Measurements from ENCODE around the gene ARHGAP33.
"Not testable (repeated sequence)": the region's sequence is repeated elsewhere in the genome, so short reads cannot be mapped to it uniquely, and the experiment has no call there.

Gene ARHGAP33

GRCh38 chr19:35756377-35757230 lies 18.8 kb upstream of the ARHGAP33 start, which contains the start of gene HSPB6:
Gene HSPB6 (minus strand): TSS chr19:35757029. CDS start chr19:35757008, 21 bp downstream.
- peak; percentile 75 for DNase-seq

DNA sequence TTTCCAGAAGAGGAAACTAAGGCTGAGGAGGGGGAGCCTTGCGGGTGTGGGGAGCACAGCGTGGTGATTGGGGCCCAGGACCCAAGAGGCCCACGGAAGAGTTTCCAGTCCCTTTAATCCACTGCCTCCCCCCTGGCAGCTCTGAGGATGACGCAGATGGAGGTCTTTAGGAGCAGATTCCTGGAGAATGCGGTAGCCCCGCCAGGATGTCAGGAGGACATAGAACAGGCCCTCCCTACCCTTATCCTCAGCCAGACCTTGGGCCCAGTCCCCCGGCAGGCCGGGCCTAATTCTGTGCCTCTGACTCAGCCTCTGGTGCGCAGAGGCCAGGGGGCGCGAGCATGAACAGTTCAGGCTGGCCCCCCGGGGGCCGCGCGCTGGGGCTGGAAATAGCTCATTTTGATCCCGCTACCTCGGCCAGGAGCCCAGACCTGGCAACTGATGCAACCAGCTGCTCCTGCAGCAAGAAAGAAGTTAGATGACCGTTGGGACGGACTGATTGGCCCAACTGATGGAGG lies 18.1 kb upstream of the ARHGAP33 start:
- peak; percentile 93 for DNase-seq

GRCh38 chr19:35757749-35758608 lies 17.4 kb upstream of the ARHGAP33 start, which contains the start of gene PROSER3:
Gene PROSER3 (plus strand): TSS chr19:35758176. CDS start chr19:35758216, 40 bp downstream.
- peak; percentile 100 for DNase-seq

DNA sequence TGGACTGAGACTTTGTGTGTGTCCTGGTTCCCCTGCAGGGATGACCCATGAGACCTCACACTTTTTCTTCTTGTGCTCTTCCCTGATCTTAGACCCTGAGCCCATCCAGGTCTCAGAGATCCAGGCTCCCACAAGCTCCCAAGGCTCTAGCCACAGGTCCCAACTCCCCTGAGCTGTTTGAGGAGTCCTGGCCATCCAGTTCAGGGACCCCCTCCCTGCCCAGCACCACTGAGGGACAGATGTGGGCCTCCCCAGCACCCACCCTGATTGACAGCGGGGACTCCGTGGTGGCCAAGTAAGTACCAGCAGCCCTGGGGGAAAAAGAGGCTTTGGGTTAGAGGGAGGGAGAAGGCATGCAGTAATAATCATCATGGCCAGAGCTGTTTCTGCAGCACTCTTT lies 15.7 kb upstream of the ARHGAP33 start:
- no peak for DNase-seq

GRCh38 chr19:35760711-35761349 lies 14.5 kb upstream of the ARHGAP33 start:
- no peak for DNase-seq

DNA sequence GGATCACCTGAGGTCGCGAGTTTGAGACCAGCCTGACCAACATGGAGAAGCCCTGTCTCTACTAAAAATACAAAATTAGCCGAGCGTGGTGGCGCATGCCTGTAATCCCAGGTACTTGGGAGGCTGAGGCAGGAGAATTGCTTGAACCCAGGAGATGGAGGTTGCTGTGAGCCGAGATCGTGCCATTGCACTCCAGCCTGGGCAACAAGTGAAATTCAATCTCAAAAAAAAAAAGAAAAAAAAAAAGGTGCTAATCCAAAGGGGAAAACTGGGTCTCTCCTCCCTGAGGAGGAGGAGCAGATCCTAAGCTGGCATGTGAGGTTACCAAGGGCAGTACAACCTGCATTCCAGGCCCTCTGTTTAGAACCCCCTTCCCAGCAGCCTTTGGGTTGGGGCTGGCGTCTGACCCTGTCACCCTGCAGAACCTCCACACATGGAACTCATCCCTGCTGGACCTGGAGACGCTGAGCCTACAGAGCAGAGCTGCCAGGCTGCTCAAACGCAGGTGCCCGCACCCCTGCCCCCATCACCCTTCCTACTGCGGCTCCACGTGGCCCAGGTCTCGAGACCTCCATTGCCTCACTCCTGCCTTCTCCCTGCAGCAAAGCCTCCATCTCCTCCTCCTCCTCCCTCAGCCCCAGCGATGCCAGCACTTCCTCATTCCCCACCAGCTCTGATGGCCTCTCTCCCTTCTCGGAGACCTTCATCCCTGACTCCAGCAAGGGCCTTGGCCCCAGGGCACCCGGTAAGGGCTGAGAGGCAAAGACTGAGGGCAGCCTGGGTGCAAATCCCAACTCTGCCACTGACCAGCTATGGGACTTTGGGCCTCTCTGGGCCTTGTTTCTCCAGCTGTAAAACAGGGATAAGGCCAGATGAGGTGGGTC lies 10.7 kb upstream of the ARHGAP33 start:
- DNase-seq, result no peak

DNA sequence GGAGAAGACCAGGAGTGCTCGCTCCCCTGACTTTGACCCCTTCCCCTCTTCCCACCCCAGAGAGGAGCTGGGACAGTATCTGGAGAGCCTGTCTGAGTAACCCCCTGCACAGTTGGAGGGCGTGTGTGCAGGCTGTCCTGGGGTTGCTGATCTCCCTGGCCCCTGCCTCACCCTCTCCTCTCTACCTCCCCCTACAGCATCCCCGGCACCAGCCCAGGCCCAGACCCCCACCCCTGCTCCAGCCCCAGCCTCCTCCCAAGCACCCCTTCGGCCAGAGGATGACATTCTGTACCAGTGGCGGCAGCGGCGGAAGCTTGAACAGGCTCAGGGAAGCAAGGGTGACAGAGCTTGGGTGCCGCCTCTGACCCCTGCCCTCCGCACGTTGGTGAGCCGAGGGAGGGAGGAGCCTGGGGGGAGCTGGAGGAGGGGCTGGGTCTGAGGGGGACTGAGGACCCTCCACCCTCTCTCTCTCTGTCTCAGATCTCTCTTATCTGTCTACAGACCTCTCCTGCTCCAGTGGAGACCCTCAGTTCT lies 8.7 kb upstream of the ARHGAP33 start:
- DNase-seq, result no peak

- DNase-seq, result no peak
Measured at GRCh38 chr19:35767288-35768081, 7.9 kb upstream of the ARHGAP33 start.

DNA sequence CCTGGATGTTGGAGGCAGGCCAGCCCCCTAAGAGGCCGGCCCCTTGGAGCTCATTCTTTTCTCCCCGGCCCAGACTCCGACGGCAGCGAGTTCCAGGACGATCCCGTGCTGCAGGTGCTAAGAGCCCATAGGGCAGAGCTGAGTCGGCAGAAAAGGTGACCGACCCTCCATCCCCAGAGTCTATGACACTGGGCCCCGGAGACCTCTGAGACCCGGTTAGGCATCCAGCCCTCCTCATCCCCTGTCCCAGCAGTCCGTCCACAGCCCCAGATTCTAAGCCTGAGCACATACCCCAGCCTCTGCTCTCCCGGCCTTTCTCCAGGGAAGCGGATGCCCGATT lies 7.3 kb upstream of the ARHGAP33 start:
- no peak for DNase-seq

DNA sequence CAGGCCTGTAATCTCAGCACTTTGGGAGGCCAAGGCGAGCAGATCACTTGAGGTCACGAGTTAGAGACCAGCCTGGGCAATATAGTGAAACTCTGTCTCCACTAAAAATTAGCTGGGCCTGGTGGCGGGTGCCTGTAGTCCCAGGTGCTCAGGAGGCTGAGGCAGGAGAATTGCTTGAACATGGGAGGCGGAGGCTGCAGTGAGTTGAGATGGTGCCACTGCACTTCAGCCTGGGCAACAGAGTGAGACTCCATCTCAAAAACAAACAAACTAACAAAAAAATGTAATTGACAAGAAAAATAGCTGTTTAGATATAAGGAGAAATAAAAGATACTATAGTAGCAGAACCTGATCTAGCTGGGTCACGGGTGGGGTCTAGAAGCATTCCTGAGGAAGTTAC lies 3.0 kb upstream of the ARHGAP33 start:
- DNase-seq, result not testable (repeated sequence)

DNA sequence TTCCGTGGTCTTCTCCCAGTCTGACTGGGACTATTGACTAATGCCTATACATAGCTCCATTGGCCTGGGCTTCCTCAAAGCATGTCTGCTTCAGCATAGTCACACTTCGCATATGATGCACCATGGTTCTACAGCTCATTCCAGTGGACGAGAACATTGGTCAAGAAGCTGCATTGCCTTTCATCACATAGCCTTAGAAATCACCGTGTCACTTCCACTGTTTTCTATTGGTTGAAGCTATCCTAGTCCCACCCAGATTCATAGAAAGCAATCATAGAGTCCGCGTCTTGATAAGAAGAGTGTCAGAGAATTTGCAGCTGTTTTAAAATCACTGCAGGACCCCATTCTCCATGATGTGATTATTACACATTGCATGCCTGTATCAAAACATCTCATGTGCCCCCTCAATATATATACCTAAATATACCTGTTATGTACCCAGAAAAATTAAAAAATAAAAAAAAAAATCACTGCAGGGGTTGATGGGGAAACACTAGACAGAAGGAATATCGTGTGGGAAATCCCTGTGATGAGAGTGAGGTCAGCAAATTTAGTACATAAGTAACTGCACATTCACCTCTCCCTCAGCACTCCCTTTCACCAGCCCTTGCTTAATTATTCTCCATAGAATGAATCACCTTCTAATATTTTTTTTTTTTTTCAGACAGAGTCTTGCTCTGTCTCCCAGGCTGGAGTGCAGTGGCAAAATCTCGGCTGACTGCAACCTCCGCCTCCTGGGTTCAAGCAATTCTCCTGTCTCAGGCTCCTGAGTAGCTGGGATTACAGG lies 2.2 kb upstream of the ARHGAP33 start:
- peak; percentile 53 for DNase-seq

DNA sequence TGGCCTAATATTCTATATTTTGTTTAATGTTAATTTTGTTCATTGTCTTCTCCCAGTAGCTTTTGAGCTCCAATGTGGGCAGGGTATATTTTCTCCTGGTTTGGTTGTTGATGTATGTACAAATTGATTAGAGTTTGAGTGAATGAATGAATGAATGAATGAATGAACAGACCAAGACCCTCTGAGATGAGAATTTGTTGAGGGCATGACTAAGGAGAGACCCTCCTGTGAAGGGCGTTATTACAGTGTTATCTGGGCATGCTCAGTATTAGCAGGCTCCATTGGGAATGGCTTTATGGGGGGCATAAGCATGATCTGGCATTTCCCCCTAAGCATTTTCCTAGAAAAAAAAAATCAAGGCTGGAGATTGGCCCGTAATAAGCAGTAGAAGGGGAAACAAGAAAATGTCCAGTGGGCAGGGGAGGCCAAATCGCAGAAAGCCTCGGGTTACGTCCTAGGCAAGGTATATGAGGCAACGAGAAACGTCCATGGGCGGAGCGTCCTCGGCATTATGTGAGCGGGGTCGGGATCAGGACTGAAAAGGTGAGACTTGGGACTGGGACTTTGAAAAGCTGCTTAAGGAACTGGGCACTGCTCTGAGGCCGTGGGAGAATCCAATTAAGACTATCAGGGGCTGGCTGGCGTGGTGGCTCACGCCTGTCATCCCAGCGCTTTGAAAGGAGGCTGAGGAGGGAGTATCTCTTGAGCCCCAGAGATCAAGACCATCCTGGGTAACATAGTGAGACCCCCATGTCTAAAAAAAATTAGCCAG lies 904 bp upstream of the ARHGAP33 start:
- peak; percentile 83 for DNase-seq

DNA sequence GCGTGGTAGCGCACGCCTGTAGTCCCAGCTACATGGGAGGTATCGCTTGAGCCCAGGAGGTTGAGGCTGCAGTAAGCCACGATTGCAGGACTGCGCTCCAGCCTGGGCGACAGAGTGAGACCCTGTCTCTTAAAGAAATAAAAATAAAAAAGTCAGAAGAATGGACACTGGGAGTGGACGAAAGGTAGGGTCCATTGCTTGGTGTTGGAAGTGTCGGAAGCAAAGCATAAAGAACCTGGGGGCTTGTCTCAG lies 392 bp upstream of the ARHGAP33 start:
- DNase-seq, result no peak

DNA sequence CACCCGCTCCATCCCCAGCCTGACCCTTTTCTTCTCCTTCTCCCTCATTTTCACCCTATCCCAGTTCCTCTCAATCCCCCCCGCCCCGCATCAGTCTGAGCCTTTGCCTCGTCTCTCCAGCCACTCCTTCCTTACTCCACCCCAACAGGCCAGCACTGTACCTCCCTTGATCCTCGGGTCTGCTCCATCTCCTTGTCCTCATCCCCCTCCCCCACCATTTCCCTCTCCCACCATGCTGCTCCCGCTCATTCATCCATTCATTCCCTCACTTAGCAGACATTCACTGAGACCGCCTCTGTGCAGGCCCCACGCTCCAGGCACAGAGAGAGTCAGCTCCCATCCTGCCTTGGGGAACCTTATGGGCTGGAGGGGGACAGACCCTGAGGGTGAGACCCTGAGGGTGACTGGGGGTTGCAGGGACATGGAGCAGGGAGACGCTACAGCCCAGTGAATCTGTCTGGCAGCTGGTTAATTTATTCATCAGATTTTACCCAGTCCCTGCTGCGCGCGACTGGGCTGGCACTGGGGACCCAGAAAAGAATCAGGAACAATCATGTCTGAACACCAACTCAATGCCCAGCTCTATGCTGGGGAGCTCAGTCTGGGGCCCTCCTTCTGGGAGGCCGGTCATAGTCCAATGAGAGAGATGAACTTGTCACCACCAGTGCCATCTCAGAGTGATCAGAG lies 881 bp downstream of the ARHGAP33 start:
- no peak for DNase-seq

DNA sequence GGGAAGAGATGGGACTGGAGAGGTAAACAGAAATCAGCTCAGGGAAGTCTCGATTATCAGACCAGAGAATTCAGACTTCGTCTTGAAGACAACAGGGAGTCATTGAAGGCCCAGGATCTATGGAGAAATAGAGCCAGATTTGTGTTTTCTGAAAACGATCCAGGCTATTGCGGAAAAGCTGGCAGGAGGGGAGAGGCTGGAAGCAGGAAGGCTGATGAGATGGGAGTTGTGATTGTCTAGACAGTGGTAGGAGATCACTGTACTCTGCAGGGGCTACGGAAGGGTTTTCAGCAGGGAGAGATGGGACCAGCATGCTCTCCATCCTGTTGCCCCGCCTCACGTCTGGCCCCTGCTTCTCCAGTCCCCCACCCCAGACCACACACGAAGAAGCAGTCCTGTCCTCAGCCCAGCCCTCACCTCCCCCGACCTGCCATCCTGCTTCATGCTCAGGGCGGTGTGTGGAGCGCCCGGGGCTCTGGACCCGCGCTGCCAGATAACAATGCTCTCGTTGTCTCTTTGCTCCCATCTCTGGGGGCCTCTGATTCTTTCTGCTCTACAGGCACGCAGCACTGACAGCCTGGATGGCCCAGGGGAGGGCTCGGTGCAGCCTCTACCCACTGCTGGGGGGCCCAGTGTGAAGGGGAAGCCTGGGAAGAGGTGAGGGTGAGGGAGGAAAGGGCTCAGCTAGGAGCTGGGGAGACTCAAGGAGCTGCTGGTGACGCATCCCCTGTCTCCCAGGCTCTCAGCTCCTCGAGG lies 1.9 kb downstream of the ARHGAP33 start:
- no peak for DNase-seq

GRCh38 chr19:35777961-35778360 lies 2.6 kb downstream of the ARHGAP33 start:
- no peak for DNase-seq

- DNase-seq, result no peak
Measured at GRCh38 chr19:35779033-35779432, 3.7 kb downstream of the ARHGAP33 start.

DNA sequence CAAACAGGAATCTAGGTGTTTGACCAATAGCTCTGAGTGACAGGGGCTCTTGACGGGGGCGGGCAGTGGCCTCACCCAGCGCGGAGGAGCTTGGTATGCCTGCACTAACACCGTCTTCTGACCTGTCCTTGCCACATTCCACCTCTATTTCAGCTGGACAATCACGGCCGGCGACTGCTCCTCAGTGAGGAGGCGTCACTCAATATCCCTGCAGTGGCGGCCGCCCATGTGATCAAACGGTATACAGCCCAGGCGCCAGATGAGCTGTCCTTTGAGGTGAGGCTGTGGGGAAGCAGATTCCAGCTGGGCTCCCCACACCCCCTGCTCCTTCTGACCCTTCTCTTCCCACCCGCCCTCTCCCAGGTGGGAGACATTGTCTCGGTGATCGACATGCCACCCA lies 4.7 kb downstream of the ARHGAP33 start:
- no peak for DNase-seq

Measured in DMS53 (cell line).